Natural killer cell (primary cell): ENCODE measurements around the gene NF1. TPM values are rescaled to one million over a fixed set of nuclear protein-coding genes. Genes with fewer than 3 reads are reported as not detected.

Experiments
- ATAC-seq, 3 donors: fragments of 150-1000 bp in 2 of 3; fragments of 200-7000 bp in 1 of 3; cut with Tn5 transposase; 1 replicate in 1 of 3; 2 replicates in 2 of 3; pipeline ENCODE4 v1.10.0; 2021; ENCODE audit warnings: mild to moderate bottlenecking in 2 of 3, moderate library complexity in 2 of 3
- DNase-seq, 2 donors: peaks; one replicate each; pipeline versions ENCODE4 v3.0.0 to v3.0.0-alpha.2; 2013 to 2021; ENCODE audit warnings: mixed read lengths in 1 of 2
- H3K27ac ChIP-seq: one replicate; pipeline ENCODE4 v1.5.1; 2013; ENCODE audit warnings: mild to moderate bottlenecking, low read length
- H3K27me3 ChIP-seq: one replicate; pipeline ENCODE4 v1.6.1; 2013; ENCODE audit warnings: low read length; ENCODE audit not compliant: control insufficient read depth, insufficient read depth
- H3K36me3 ChIP-seq: one replicate; pipeline ENCODE4 v1.6.1; 2013; ENCODE audit warnings: low read length; ENCODE audit not compliant: control insufficient read depth, insufficient read depth
- H3K4me1 ChIP-seq: one replicate; pipeline ENCODE4 v1.6.1; 2013; ENCODE audit warnings: low read length; ENCODE audit not compliant: control insufficient read depth, insufficient read depth
- H3K4me3 ChIP-seq: one replicate; pipeline ENCODE4 v1.5.1; 2013; ENCODE audit warnings: low read length
- H3K9me3 ChIP-seq: one replicate; pipeline ENCODE4 v1.6.1; 2013; ENCODE audit warnings: low read length; ENCODE audit not compliant: control insufficient read depth, insufficient read depth
- H3K27ac Mint-ChIP-seq, 2 donors: one replicate each; pipeline ENCODE4 v1.8.0; 2022; ENCODE audit warnings: mild to moderate bottlenecking in 2 of 2, mixed read lengths in 2 of 2, moderate library complexity in 1 of 2
- H3K27me3 Mint-ChIP-seq, 2 donors: one replicate each; pipeline ENCODE4 v1.8.0; 2022; ENCODE audit warnings: low read depth in 2 of 2, mixed read lengths in 2 of 2
- H3K36me3 Mint-ChIP-seq: one replicate; pipeline ENCODE4 v1.8.0; 2022; ENCODE audit warnings: mixed read lengths
- H3K4me1 Mint-ChIP-seq, 2 donors: one replicate each; pipeline ENCODE4 v1.8.0; 2022; ENCODE audit warnings: mixed read lengths in 2 of 2
- H3K4me3 Mint-ChIP-seq: one replicate; pipeline ENCODE4 v1.8.0; 2022; ENCODE audit warnings: mild to moderate bottlenecking, moderate library complexity, mixed read lengths
- H3K9me3 Mint-ChIP-seq, 2 donors: one replicate each; pipeline ENCODE4 v1.8.0; 2022; ENCODE audit warnings: mixed read lengths in 2 of 2
- WGBS: methylation state at CpG from one replicate; pipeline ENCODE4 v1.1.7; 2013; ENCODE audit warnings: missing lambda C conversion rate; ENCODE audit not compliant: insufficient coverage; 5-methylcytosine and 5-hydroxymethylcytosine counted together
- intact Hi-C: fragments of 100-400 bp; cut with micrococcal nuclease; formaldehyde crosslinking; loops from one replicate; pipeline ENCODE4 v1.14.2; 2022
- total RNA-seq, 4 donors: library from RNA; stranded (reverse); fragments of 120-200 nt in 1 of 4; gene quantifications; one replicate each; pipeline versions ENCODE4 v1.2.3 to v1.2.4, GENCODE V29; 2013 to 2022
- TF ChIP-seq, protein P1 (sequence below): fragments of 200-600 bp; IDR thresholded peaks from one replicate; pipeline ENCODE4 v1.8.0; 2022; ENCODE audit warnings: antibody characterized with exemption

Gene NF1
- total RNA-seq, 3 donors from 2014 or later (not counting 1 experiment from before 2014, with no cell fraction given) = 30.3 to 40.7 (median 38.8) TPM

DNA sequence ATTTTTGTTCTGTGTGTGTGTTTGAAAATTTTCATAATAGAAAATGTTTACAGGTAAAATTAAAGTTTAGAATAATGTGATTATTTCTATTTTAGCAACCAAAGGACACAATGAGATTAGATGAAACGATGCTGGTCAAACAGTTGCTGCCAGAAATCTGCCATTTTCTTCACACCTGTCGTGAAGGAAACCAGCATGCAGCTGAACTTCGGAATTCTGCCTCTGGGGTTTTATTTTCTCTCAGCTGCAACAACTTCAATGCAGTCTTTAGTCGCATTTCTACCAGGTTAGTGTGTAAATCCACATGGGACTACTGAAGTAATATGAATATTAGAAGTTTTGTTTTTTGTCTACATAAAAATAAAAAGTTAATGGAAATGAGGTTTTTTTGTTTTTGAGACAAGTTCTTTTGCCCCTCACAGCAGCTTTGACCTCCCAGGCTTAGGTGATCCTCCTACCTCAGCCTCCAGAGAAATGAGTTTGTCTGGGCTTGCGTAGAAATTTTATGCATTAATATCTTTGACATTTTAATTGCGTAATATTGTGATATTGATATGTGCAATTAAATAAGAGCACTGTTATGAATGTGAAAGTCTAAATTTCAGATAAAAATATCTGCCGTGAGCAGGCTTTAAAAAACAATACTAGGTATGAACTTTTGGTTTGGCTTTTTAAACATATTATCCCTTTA lies 68.5 kb downstream of the NF1 start:
- Histone ChIP-seq H3K36me3 (peaks cover 4% of the 10 kb centered on the region), H3K27ac (no peak overlapping the region), H3K4me1 (peaks cover 4% of the 10 kb centered on the region), H3K4me3 (no peak overlapping the region), H3K27me3 (no peaks in the 10 kb centered on the region), H3K9me3 (no peaks in the 10 kb centered on the region)
- no peaks in the 10 kb centered on the region for H3K36me3 Mint-ChIP-seq
- H3K4me3 Mint-ChIP-seq = no peak overlapping the region
- 97% methylated on average over 6 of the region's 7 CpGs for WGBS
- no peak overlapping the region for H3K27ac Mint-ChIP-seq
- no peaks in the 10 kb centered on the region for H3K27me3 Mint-ChIP-seq
- DNase-seq = no peak
- intact Hi-C loops = no loop called here
- no peaks in the 10 kb centered on the region for H3K9me3 Mint-ChIP-seq
- H3K4me1 Mint-ChIP-seq = peaks cover 16 to 21% of the 10 kb centered on the region in 2 donors
- no peak for ATAC-seq
- TF ChIP-seq, protein P1, sequence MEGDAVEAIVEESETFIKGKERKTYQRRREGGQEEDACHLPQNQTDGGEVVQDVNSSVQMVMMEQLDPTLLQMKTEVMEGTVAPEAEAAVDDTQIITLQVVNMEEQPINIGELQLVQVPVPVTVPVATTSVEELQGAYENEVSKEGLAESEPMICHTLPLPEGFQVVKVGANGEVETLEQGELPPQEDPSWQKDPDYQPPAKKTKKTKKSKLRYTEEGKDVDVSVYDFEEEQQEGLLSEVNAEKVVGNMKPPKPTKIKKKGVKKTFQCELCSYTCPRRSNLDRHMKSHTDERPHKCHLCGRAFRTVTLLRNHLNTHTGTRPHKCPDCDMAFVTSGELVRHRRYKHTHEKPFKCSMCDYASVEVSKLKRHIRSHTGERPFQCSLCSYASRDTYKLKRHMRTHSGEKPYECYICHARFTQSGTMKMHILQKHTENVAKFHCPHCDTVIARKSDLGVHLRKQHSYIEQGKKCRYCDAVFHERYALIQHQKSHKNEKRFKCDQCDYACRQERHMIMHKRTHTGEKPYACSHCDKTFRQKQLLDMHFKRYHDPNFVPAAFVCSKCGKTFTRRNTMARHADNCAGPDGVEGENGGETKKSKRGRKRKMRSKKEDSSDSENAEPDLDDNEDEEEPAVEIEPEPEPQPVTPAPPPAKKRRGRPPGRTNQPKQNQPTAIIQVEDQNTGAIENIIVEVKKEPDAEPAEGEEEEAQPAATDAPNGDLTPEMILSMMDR = no peak

DNA sequence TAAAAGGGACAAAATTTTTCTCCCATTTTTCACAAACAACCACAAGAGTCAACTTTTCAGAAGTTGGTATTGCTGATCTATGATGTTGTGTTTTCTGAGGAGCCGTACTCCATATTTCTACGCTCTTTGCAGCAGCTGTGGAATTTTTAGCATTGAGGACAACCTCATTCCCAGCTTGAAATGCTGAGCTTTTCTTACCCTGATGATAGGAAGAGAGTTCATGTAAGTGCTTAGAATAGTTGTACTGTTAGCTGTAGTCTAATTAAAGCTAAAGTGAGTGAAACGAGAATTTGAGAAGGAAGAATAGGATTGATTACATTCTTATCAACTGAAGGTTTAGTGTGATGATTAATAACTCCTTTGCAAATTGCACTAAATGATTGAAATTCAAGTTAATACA lies 72.3 kb downstream of the NF1 start:
- 97% methylated on average over 3 of the region's 3 CpGs for WGBS
- Mint-ChIP-seq H3K36me3 (no peaks in the 10 kb centered on the region), H3K27ac (no peak overlapping the region)

DNA sequence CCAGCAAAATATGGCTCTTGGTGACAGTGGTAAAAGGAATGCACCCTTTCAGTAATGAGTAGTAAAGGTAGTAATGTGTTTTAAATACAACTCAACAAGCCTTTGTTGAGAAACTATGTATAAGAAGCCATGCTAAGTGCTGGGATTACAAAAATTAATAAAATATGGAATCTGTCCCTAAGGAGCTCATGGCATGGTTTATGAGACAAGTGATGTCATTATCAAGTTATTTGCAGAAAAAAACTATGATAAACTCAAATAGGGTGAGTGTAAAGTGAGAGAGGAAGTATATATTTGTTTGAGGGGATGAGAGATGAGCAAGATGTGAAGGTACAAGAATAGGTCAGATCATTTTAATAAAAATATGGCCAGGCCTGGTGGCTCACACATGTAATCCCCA lies 76.9 kb downstream of the NF1 start:
- Histone ChIP-seq H3K27ac (no peak overlapping the region), H3K36me3 (peaks cover 2% of the 10 kb centered on the region), H3K4me3 (no peak overlapping the region), H3K9me3 (no peaks in the 10 kb centered on the region), H3K4me1 (no peaks in the 10 kb centered on the region), H3K27me3 (no peaks in the 10 kb centered on the region)
- TF ChIP-seq, protein P1 = no peak
- DNase-seq (no peak), ATAC-seq (no peak)
- Mint-ChIP-seq H3K27me3 (no peaks in the 10 kb centered on the region), H3K4me3 (no peak overlapping the region), H3K36me3 (no peaks in the 10 kb centered on the region), H3K9me3 (no peaks in the 10 kb centered on the region), H3K4me1 (peaks cover 0 to 4% of the 10 kb centered on the region in 2 donors), H3K27ac (no peak overlapping the region)
- intact Hi-C loops = no loop called here

More for the DNA sequence above, 72.3 kb downstream of the NF1 start:
- Histone ChIP-seq H3K36me3 (peaks cover 4% of the 10 kb centered on the region), H3K4me3 (no peak overlapping the region), H3K27me3 (no peaks in the 10 kb centered on the region), H3K4me1 (no peaks in the 10 kb centered on the region), H3K9me3 (no peaks in the 10 kb centered on the region), H3K27ac (no peak overlapping the region)
- Mint-ChIP-seq H3K27me3 (no peaks in the 10 kb centered on the region), H3K4me1 (peaks cover 4 to 5% of the 10 kb centered on the region in 2 donors), H3K9me3 (no peaks in the 10 kb centered on the region), H3K4me3 (no peak overlapping the region)
- ATAC-seq (no peak), DNase-seq (no peak)
- intact Hi-C loops = no loop called here
- TF ChIP-seq, protein P1 = no peak

DNA sequence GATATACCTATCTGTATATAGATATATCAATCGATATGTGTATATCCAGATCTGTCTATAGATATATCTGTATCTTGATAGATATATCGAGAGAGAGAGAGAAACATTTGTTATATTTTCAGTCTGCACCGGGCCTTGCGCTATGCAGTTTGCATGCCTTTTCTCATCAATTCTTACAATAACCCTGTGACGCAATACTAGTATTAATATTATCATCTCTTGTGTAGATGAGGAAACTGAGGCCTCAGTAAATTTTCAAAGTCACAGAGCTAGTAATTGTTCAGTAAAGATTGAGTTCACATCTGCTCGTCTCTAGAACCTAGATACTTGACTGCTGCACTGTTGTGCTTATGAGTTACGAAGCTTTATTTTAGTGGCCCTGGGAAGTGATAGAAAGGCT lies 77.6 kb downstream of the NF1 start:
- H3K27ac ChIP-seq = no peak overlapping the region
- peaks cover 2% of the 10 kb centered on the region for H3K36me3 ChIP-seq
- no peak for ATAC-seq
- H3K4me1 ChIP-seq = no peaks in the 10 kb centered on the region
- no peaks in the 10 kb centered on the region for H3K9me3 ChIP-seq
- TF ChIP-seq, protein P1 = no peak
- Mint-ChIP-seq H3K27ac (no peak overlapping the region), H3K4me1 (peaks cover 0 to 4% of the 10 kb centered on the region in 2 donors), H3K4me3 (no peak overlapping the region), H3K27me3 (no peaks in the 10 kb centered on the region), H3K9me3 (no peaks in the 10 kb centered on the region), H3K36me3 (no peaks in the 10 kb centered on the region)
- DNase-seq = no peak
- 89% methylated on average over 1 of the region's 7 CpGs for WGBS
- H3K4me3 ChIP-seq = no peak overlapping the region
- intact Hi-C loops = no loop called here
- no peaks in the 10 kb centered on the region for H3K27me3 ChIP-seq
